ENCODE data around the gene CEP350.

The CEP350 gene

DNA sequence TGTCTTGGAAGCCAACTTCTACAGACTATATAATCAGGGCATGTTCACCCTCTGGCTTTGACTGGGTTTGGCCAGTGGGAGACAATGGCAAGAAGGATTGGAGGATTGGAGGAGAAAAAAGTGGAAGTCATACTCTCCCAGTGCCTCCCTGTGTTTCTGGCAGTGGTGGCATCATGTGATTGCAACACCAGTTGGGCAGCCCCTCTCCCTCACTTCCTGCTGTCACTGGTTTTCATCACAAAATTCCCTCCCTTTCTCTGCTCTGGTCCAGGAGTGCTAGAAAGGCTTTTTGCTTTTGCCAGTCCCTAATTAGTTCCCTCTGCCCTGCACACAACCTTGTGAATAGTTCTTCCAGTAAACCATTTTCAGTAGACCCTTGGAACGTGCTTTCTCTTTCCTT, 196.4 kb downstream of the CEP350 start:
- TF ChIP-seq JUND (IDR thresholded peaks at IDR 0.05; ENCODE audit: low read depth): no peak
- DNase-seq (ENCODE audit: low read depth in 1 of 2, low spot score in 1 of 2): no peak
- in situ Hi-C loops (cut with HindIII; ENCODE audit: low pct_unique_long_range_greater_than_20kb, low sequenced_read_pairs): no loop called here

DNA sequence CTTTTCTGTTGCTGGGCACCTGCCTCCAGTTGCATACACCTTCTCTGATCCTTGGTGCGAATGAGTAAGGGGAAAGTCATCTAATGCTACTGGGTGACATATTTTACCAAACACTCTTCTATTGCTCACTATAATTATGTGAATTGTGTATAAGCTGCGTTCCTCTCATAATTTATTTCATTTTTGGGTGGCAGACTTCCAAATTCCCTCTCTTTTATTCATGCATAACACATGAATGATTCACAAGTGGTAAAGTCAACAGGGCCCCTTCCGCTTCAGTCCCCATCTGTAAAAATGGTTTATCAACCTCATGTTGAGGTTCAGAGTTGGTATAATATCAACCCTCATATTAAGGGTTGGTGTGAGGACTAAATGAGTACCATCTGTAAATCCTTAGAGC, 196.9 kb downstream of the CEP350 start:
- in situ Hi-C loops (cut with HindIII; ENCODE audit: low pct_unique_long_range_greater_than_20kb, low sequenced_read_pairs): no loop called here
- no peak for DNase-seq (ENCODE audit: low read depth in 1 of 2, low spot score in 1 of 2)

DNA sequence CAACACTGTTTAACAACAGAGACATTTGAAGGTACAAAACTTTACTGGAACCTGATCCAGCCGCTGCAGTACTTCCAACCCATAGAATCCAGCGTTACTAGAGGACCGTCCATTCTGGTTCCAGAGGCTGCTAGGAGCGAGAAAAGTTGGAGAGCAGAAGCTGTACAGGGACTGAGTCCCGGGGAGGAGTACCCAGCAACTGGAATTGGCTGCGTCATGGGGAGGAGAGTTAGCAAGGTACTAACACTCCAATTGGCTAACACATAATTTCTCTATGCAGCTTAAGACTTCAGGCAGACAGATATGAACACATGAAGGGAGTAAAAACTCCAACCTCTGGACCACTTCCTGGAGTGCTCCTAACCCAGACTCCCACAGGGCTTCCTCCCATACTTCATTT, 198.0 kb downstream of the CEP350 start:
- in situ Hi-C loops (cut with HindIII; ENCODE audit: low pct_unique_long_range_greater_than_20kb, low sequenced_read_pairs): no loop called here
- DNase-seq (ENCODE audit: low read depth in 1 of 2, low spot score in 1 of 2): no peak
- TF ChIP-seq JUND (IDR thresholded peaks at IDR 0.05; ENCODE audit: low read depth): no peak

More for the DNA sequence above, 196.9 kb downstream of the CEP350 start:
- TF ChIP-seq JUND (IDR thresholded peaks at IDR 0.05; ENCODE audit: low read depth): no peak

DNA sequence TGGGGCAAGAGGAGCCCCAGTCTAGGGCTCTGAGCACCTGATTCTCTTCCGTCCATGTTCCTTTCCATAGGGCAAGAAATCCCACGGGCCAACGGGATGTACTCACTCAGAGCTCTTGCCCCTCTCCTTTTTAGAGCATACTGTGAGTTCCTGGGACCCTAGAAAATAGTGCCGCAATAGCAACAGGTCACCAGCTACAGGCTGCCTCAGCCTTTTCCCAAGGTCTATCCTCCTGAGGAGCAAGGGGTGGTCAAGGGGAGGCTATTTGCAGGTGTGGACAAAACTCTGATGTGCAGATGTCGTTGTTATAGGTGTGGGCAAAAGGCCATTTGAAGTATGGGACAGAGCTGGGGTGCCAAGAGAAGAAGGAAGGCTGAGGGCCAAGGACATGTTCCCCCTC, 198.4 kb downstream of the CEP350 start:
- no peak for TF ChIP-seq JUND (IDR thresholded peaks at IDR 0.05; ENCODE audit: low read depth)
- in situ Hi-C loops (cut with HindIII; ENCODE audit: low pct_unique_long_range_greater_than_20kb, low sequenced_read_pairs): no loop called here
- DNase-seq (ENCODE audit: low read depth in 1 of 2, low spot score in 1 of 2): no peak

DNA sequence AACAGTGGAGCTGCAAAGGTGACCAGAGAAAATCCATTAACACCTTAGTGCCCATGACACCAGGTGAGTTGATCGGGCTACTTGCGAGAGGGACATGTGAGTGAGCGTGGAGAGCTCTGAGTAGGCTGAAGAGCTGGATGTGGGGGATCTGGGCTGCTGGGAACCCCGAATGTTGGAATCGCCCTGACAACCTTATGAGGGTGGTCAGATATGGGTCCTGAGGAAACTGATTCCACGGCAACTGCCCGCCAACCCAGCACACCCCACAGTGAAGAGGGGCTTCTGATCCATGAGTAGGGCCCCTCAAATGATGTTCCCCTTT, 199.4 kb downstream of the CEP350 start:
- TF ChIP-seq JUND (IDR thresholded peaks at IDR 0.05; ENCODE audit: low read depth): no peak
- DNase-seq (ENCODE audit: low read depth in 1 of 2, low spot score in 1 of 2): no peak
- in situ Hi-C loops (cut with HindIII; ENCODE audit: low pct_unique_long_range_greater_than_20kb, low sequenced_read_pairs): no loop called here

DNA sequence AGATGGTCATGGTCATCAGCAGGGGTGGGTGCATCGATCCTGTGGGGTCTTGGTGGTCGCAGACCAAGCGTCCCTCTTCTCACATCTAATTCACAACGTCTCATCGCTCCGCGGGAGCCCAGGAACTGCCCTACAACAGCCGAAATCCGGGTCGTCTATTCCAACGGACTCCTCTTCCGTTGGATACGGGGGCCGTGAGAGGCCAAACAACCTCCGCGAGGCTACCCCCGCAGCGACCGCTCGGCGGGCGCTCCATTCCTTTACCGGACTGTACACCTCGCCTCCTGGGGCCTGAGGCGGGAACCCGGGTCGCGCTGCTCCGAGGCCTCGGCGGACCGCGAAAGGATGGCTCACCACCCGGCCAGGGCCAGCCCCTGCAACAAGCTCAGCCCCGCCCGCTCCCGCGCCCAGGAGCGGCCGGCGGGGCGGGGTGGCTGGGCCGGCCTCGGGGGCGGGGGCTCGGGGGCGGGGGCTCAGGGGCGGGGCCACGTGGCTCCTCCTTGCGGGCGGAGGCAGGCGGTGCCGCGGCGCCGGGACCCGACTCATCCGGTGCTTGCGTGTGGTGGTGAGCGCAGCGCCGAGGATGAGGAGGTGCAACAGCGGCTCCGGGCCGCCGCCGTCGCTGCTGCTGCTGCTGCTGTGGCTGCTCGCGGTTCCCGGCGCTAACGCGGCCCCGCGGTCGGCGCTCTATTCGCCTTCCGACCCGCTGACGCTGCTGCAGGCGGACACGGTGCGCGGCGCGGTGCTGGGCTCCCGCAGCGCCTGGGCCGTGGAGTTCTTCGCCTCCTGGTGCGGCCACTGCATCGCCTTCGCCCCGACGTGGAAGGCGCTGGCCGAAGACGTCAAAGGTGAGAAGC, 199.9 kb downstream of the CEP350 start, which contains the start of gene QSOX1:
QSOX1 (plus strand) TSS at position 545 of the 857 bp plus-strand sequence; CDS start at position 584, 39 bp downstream.
- peak; percentile 93 to 97 for DNase-seq (ENCODE audit: low read depth in 1 of 2, low spot score in 1 of 2)
- TF ChIP-seq JUND (IDR thresholded peaks at IDR 0.05; ENCODE audit: low read depth): no peak
- in situ Hi-C loops (cut with HindIII; ENCODE audit: low pct_unique_long_range_greater_than_20kb, low sequenced_read_pairs): no loop called here

DNA sequence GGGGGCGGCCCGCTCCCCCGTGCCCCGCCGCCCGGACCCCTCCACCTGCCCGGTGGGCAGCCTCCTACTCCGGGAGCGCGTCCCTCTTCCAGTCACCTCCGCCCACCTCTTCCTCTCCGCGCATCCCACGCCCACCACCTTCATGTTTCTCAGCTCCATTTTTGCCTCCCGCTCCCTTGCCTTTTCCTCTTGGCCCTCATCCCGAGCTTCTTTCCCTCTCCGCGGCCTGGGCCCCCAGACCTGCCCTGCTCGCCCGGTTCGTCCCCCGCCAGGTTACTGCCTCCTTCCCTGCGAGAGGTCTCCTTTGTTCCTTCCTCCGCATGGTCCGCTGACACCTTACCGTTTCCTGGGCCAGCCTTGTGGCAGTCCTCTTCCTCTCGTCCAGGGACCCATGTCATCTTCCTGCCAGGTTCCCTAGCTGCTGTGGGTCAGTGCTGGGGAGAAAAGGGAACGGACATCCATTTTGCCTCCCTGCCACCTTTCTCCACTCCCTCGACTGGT, 200.6 kb downstream of the CEP350 start:
- no peak for DNase-seq (ENCODE audit: low read depth in 1 of 2, low spot score in 1 of 2)
- no peak for TF ChIP-seq JUND (IDR thresholded peaks at IDR 0.05; ENCODE audit: low read depth)
- in situ Hi-C loops (cut with HindIII; ENCODE audit: low pct_unique_long_range_greater_than_20kb, low sequenced_read_pairs): no loop called here

DNA sequence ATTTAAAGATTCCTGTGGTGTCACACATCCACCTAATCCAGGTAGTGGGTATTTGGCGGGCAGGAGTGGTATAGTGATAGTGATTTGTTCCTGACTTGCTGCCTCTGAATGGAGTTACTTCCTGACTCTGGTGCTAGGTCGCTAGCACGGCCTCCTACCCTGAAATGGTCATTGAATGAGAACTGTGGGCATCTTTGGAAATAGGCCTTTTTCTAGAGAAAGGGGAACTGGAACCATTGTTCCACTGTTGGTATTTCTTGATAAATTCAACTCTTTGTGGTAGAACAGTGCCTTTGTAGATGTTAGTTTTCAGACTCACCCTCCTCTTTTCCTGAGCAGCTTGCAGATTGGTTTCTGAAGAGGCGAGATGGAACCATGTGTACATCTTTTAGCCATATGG, 201.6 kb downstream of the CEP350 start:
- no peak for DNase-seq (ENCODE audit: low read depth in 1 of 2, low spot score in 1 of 2)
- TF ChIP-seq JUND (IDR thresholded peaks at IDR 0.05; ENCODE audit: low read depth): no peak
- in situ Hi-C loops (cut with HindIII; ENCODE audit: low pct_unique_long_range_greater_than_20kb, low sequenced_read_pairs): no loop called here

DNA sequence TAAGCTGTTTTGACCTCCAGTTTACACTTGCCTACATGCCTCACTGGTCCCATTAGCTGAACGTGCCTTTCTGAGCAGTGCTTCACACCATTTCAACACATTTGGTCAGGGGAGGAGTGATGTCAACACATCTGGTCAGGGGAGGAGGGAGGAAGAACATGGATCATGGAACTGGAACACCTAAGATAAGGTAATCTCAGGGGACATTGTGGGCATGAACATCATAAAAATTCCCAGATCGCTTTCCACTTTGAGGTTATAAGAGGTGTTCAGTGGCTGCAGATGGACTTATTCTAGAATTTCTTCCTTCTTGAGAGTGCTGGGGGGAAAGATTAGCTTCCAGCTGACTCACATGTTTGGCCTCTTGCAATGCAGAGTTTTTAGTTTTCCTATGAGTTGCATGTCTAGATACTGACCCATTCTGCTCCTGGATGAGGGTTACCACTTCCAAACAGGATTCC, 202.1 kb downstream of the CEP350 start:
- TF ChIP-seq JUND (IDR thresholded peaks at IDR 0.05; ENCODE audit: low read depth): no peak
- in situ Hi-C loops (cut with HindIII; ENCODE audit: low pct_unique_long_range_greater_than_20kb, low sequenced_read_pairs): no loop called here
- DNase-seq (ENCODE audit: low read depth in 1 of 2, low spot score in 1 of 2): no peak

DNA sequence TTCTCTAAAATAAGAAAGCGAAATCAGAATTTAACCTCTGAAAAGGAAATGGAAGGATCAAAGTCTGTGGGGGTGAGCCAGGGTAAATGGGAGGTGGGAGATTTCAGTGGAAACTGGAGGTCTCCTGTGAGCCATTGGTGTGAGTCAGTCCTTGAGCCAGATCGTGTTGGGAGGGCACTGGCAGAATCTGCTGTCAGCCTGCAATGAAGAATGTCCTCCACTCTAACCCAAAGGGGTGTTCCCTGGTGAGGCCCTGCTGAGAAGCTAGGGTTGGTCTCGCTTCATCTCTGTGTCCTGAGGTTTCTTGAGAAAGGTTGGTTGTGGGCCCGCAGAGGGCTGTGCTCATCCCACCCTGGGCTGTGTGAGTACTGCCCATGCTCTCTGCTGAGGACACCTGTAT, 202.5 kb downstream of the CEP350 start:
- TF ChIP-seq JUND (IDR thresholded peaks at IDR 0.05; ENCODE audit: low read depth): no peak
- no peak for DNase-seq (ENCODE audit: low read depth in 1 of 2, low spot score in 1 of 2)
- in situ Hi-C loops (cut with HindIII; ENCODE audit: low pct_unique_long_range_greater_than_20kb, low sequenced_read_pairs): no loop called here

DNA sequence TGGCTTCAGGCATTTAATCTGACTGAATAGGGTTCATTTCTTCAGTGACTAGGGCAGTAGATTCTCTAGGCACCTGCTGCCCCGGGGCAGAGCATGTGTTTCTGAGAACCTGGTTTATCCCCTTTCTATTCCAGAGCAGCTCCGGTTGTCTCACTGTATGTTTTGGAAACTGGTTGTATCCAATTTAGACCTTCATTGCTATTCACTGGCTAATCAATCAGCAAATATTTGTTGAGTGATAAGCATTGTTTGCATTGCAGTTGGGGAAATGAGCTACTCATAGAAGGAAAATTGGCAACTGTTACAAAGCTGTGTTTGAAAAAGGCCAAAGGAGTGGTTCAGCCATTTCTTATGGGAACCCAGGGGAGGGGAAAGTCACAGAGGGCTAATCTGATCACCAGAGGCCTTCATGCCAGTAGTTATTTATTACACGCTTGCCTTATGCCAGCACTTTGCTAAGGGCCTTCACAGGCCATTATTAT, 203.0 kb downstream of the CEP350 start:
- DNase-seq (ENCODE audit: low read depth in 1 of 2, low spot score in 1 of 2): peak; percentile 77 to 97
- in situ Hi-C loops (cut with HindIII; ENCODE audit: low pct_unique_long_range_greater_than_20kb, low sequenced_read_pairs): no loop called here
- TF ChIP-seq JUND (IDR thresholded peaks at IDR 0.05; ENCODE audit: low read depth): peak; percentile 96

DNA sequence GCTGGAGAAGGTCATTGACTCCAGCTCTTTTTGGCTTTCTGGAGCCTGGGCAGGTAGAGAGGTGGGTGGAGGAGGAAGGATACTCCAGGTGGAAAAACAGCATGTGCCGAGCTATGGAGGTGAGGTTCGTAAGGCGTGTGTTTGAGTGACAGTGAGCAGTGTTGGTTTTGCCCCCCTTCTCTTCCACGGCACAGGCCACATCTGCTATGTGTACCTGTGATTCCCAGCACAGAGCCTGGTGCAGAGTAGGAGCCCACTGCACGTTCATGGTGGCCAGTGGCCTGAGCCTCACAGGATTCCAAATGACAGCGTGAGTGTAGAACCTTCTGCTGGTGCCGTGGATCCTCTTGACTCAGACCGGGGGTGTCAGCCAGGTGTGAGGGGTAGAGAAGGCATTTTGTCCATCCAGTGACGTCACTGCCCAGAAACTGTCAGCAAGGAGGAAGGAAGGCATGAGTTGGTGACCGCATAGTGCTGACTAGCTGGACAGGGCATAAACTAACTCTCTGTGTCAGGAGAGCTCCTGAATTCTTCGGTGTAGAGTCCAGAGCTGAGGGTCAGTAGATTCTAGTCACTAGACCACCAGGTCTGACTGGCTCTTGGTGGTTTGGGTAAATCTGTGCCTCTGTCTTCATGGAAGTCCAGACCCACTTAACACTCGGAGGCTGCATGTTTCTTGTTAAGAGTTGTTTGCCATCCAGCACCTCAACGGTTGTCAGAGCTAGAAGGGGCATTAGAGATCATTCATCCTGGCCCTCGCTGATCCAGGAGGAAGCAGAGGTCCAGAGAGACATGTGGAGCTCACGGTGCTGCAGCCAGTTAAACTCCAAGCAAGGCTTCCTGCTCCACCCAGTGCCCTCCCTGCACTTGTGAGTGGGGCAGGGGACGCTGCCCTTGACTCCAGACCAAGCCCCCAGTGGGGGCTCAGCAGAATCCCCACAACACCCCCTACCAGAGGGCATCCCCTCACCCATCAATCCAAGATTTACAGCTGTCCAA, 203.8 kb downstream of the CEP350 start:
- no peak for DNase-seq (ENCODE audit: low read depth in 1 of 2, low spot score in 1 of 2)
- no peak for TF ChIP-seq JUND (IDR thresholded peaks at IDR 0.05; ENCODE audit: low read depth)
- in situ Hi-C loops (cut with HindIII; ENCODE audit: low pct_unique_long_range_greater_than_20kb, low sequenced_read_pairs): no loop called here
